Kasumi-1 (cell line): ENCODE results near the gene IQCH.

Experiments
- DNase-seq, 2 experiments: peaks; one replicate each; lab custom pipeline; 2025; lab: John Stamatoyannopoulos, UW

IQCH gene

DNA sequence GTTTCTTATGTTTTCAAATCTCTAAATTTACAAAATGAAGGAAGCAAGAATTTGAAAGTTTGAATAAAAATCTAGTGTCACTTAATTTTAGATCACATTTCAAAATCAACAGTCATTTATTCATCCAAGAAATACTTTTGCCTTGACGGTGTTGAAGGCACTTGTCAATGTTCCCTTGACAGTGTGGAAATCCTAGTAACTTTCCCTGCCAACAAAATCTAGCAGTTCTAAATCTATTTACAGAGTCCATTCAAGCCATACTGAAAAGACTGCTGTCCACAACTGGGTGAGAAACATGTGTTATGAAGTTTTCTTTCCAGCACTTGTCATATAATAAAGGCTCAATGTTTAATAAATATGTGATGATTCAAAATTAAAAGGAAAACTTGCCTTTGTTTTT lies 279.3 kb downstream of the IQCH start:
- DNase-seq = no peak

DNA sequence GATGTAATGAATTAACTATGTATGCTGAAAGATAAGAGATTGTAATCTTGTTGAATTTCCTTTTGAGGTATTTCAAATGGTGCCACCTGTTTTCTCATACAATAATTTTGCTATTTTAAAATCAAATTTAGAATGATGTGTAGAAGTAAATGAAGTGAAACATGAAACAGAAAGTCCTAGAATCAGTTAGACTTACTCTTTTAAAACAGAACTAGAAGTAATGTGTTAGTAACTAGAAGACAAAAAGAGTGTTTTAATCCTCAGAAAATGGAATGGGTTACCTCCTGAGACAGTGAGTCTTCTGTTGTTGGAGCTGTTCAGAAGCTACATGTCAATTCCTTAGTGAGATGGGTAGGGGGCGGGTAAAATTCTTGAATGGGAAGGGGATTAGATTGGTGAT lies 279.8 kb downstream of the IQCH start:
- no peak for DNase-seq

DNA sequence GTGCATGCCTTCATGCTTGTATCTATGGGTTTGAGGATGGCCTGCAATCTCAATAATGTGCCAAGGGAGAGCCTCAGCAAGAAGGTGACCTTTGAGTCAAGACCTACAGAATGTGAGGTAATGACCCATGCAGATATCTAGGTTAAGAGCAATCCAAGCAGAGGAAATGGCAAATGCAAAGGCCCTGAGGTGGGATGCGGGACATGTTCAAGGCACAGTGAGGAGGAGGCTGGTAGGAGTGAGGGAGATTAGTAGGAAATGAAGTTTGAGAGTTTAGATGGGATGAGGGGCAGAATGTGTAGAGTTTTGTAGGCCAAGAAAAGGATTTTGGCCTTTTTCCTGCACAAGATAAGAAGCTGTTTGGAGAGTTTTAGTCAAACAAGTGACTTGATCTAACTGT lies 283.2 kb downstream of the IQCH start:
- no peak for DNase-seq

- DNase-seq = peak; percentile 59 to 64
These were observed 288.1 kb downstream of the IQCH start, which contains the start of gene MAP2K5 for GRCh38 chr15:67542420-67543347. MAP2K5 (plus strand) TSS chr15:67542703; CDS start chr15:67543336, 633 bp downstream.

GRCh38 chr15:67543348-67543718 lies 288.7 kb downstream of the IQCH start:
- DNase-seq = no peak

DNA sequence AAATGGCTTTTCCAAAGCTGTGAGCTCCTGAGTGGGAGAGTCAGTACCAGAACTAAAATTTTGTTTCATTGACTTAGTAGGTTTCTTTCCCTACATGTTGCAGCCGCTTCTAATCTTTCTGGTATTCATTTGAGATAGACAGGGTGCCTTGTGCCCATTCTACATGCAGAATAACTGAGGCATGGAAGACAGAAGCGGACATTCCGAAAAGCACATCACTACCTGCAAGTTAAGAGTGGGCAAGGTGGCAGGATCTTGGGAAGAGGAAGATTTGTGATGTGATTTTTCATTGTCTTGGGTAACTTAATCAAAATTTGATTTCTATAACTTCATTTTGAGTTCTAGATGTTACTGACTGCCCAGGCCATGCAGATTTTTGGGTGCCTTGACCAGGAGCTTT lies 289.9 kb downstream of the IQCH start:
- no peak for DNase-seq

- no peak for DNase-seq
These were observed 291.3 kb downstream of the IQCH start for GRCh38 chr15:67545864-67546263.

DNA sequence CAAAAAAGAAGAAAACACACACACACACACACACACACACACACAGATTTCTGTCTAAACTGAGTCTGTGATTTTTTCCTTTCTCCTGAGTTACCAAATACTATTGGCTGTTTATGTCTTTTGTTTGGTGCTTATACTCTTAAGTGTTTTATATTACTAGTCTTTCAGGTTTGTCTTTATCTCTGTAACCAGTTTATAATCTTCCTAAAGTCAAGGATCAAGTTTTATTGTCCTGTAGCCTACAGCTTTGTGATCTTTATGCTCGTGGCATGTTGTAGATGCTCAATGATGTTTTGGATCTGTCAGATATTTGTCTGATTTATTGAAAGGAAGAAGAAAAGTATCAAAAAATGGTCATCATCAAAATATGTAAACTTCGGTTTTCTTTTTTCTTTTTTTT lies 292.5 kb downstream of the IQCH start:
- no peak for DNase-seq

DNA sequence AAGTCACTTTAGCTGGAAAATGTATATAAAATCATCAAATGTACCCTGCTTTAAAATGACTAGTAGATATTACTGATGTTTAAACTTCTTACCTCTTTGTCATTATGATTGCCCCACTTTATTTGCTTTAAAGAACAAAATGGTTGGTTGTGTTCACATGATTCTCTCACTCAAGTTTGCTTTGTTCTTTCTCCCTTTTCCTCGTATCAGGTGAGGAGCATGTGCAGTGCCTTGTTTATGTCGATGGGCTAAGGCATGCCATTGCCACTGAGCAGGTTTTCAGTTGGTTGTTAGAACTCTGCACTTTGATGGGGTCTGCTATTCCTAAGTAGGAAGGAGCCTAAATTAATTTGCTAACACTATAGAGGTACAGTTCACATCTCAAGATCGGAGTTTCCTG lies 293.2 kb downstream of the IQCH start:
- DNase-seq = no peak

- no peak for DNase-seq
These were observed 293.8 kb downstream of the IQCH start for GRCh38 chr15:67548236-67548852.

DNA sequence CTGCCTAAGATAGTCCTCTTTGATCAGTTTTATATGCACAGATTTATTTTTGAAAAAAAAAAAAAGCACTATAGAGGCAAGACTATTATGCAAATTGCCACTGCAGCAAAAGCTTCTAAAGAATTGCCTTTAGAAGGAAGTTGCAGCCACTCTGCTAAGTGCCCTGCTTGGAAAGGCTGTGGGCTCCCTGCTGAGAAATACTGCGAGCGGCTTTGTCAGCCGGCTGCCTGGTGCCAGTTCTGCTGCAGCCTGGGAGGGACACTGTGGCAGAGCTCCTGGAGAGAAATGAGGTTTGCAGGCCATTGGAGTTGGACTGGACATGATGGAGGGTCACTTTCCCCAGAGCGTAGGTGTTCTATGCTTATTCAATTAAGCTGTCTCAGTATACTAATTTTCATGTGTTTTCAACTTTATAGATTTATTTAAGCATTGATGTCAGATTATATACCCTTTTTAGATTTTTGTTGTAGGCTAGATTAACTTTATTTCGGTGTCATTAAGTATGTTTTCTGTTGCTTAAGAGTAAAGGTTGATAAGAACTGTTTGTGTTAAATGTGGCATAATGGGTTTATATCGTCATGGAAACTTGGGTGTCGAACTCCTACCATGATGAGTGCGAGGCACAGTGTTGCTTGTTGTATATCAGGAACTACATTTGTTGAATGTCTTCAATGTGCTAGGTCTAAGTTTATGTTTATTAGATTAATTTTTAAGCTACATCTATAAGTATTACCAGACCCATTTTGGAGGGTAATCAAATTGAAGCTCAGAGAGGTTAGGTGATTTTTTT lies 294.5 kb downstream of the IQCH start:
- no peak for DNase-seq

DNA sequence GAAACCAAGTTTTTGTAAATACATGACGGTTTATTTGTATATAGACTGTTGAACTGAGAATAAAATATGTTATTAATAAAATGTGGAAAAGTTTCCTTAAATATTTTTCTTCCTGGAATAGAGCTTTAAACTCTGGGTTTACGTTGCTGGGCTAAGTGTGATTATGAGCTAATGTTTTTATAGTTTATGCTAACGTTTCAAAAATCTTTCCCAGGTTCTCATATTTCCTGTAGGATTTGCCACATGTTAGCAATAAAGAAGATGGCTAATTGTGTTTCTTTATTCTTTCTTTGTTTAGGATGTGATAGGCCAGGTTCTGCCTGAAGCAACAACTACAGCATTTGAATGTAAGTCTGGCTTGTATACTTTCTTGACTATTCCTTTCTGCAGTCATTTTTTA lies 295.1 kb downstream of the IQCH start:
- no peak for DNase-seq

DNA sequence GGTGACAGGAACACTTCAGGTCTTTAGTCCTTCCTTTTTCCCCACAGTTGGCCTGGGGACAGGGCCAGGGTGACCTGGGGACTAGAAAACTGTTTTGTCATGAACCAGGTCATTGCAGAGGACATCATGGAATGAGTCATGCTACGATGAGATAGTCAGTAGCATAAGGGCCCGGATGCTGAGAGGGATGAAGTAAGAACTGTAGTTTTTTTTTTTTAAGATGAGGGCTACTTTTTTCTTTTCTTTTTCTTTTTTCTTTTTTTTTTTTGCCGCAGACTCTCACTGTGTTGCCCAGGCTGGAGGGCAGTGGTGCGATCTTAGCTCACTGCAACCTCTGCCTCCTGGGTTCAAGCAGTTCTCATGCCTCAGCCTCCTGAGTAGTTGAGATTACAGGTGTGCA lies 295.9 kb downstream of the IQCH start:
- DNase-seq = no peak

GRCh38 chr15:67551207-67551743 lies 296.7 kb downstream of the IQCH start:
- no peak for DNase-seq
